Natural killer cell (primary cell): ENCODE data around the gene OSGEP. TPM values are rescaled to one million over a fixed set of nuclear protein-coding genes. Genes with fewer than 3 reads are reported as not detected.

Source experiments
- ATAC-seq, 3 donors: fragments of 150-1000 bp in 2 of 3; fragments of 200-7000 bp in 1 of 3; cut with Tn5 transposase; 1 replicate in 1 of 3; 2 replicates in 2 of 3; pipeline ENCODE4 v1.10.0; 2021; ENCODE audit warnings: mild to moderate bottlenecking in 2 of 3, moderate library complexity in 2 of 3
- DNase-seq, 2 donors: peaks; one replicate each; pipeline versions ENCODE4 v3.0.0 to v3.0.0-alpha.2; 2013 to 2021; ENCODE audit warnings: mixed read lengths in 1 of 2
- H3K27ac ChIP-seq: one replicate; pipeline ENCODE4 v1.5.1; 2013; ENCODE audit warnings: mild to moderate bottlenecking, low read length
- H3K27me3 ChIP-seq: one replicate; pipeline ENCODE4 v1.6.1; 2013; ENCODE audit warnings: low read length; ENCODE audit not compliant: control insufficient read depth, insufficient read depth
- H3K36me3 ChIP-seq: one replicate; pipeline ENCODE4 v1.6.1; 2013; ENCODE audit warnings: low read length; ENCODE audit not compliant: control insufficient read depth, insufficient read depth
- H3K4me1 ChIP-seq: one replicate; pipeline ENCODE4 v1.6.1; 2013; ENCODE audit warnings: low read length; ENCODE audit not compliant: control insufficient read depth, insufficient read depth
- H3K4me3 ChIP-seq: one replicate; pipeline ENCODE4 v1.5.1; 2013; ENCODE audit warnings: low read length
- H3K9me3 ChIP-seq: one replicate; pipeline ENCODE4 v1.6.1; 2013; ENCODE audit warnings: low read length; ENCODE audit not compliant: control insufficient read depth, insufficient read depth
- H3K27ac Mint-ChIP-seq, 2 donors: one replicate each; pipeline ENCODE4 v1.8.0; 2022; ENCODE audit warnings: mild to moderate bottlenecking in 2 of 2, mixed read lengths in 2 of 2, moderate library complexity in 1 of 2
- H3K27me3 Mint-ChIP-seq, 2 donors: one replicate each; pipeline ENCODE4 v1.8.0; 2022; ENCODE audit warnings: low read depth in 2 of 2, mixed read lengths in 2 of 2
- H3K36me3 Mint-ChIP-seq: one replicate; pipeline ENCODE4 v1.8.0; 2022; ENCODE audit warnings: mixed read lengths
- H3K4me1 Mint-ChIP-seq, 2 donors: one replicate each; pipeline ENCODE4 v1.8.0; 2022; ENCODE audit warnings: mixed read lengths in 2 of 2
- H3K4me3 Mint-ChIP-seq: one replicate; pipeline ENCODE4 v1.8.0; 2022; ENCODE audit warnings: mild to moderate bottlenecking, moderate library complexity, mixed read lengths
- H3K9me3 Mint-ChIP-seq, 2 donors: one replicate each; pipeline ENCODE4 v1.8.0; 2022; ENCODE audit warnings: mixed read lengths in 2 of 2
- WGBS: methylation state at CpG from one replicate; pipeline ENCODE4 v1.1.7; 2013; ENCODE audit warnings: missing lambda C conversion rate; ENCODE audit not compliant: insufficient coverage; 5-methylcytosine and 5-hydroxymethylcytosine counted together
- intact Hi-C: fragments of 100-400 bp; cut with micrococcal nuclease; formaldehyde crosslinking; loops from one replicate; pipeline ENCODE4 v1.14.2; 2022
- total RNA-seq, 4 donors: library from RNA; stranded (reverse); fragments of 120-200 nt in 1 of 4; gene quantifications; one replicate each; pipeline versions ENCODE4 v1.2.3 to v1.2.4, GENCODE V29; 2013 to 2022
- TF ChIP-seq, protein P1 (sequence below): fragments of 200-600 bp; IDR thresholded peaks from one replicate; pipeline ENCODE4 v1.8.0; 2022; ENCODE audit warnings: antibody characterized with exemption

Gene OSGEP
- total RNA-seq, 3 donors from 2014 or later (not counting 1 experiment from before 2014, with no cell fraction given): 60.1 to 65.4 (median 63.3) TPM

DNA sequence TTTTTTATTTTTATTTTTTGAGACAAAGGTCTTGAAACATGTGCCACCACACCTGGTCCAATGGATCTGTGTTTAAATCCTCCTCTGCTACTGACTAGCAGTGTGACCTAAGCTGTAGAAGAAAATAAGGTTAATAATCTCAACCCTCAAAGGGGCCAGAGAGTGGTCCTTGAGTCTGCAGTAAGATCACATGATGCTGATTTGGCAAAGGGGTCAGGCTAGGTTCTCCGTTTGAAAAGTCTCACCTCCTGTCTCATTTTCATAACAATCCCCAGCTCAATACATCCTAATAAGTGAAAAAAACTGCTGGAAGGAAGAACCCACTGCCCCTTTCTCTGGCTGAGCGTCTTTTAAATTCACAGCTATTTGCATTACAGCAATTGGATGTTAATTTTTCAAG lies 33.3 kb downstream of the OSGEP start:
- TF ChIP-seq, protein P1, sequence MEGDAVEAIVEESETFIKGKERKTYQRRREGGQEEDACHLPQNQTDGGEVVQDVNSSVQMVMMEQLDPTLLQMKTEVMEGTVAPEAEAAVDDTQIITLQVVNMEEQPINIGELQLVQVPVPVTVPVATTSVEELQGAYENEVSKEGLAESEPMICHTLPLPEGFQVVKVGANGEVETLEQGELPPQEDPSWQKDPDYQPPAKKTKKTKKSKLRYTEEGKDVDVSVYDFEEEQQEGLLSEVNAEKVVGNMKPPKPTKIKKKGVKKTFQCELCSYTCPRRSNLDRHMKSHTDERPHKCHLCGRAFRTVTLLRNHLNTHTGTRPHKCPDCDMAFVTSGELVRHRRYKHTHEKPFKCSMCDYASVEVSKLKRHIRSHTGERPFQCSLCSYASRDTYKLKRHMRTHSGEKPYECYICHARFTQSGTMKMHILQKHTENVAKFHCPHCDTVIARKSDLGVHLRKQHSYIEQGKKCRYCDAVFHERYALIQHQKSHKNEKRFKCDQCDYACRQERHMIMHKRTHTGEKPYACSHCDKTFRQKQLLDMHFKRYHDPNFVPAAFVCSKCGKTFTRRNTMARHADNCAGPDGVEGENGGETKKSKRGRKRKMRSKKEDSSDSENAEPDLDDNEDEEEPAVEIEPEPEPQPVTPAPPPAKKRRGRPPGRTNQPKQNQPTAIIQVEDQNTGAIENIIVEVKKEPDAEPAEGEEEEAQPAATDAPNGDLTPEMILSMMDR: no peak
- Mint-ChIP-seq H3K36me3 (no peaks in the 10 kb centered on the region), H3K27me3 (no peaks in the 10 kb centered on the region), H3K27ac (no peak overlapping the region), H3K4me3 (no peak overlapping the region), H3K9me3 (no peaks in the 10 kb centered on the region), H3K4me1 (no peaks in the 10 kb centered on the region)
- intact Hi-C loops: no loop called here
- ATAC-seq (no peak), DNase-seq (no peak)
- Histone ChIP-seq H3K27ac (no peak overlapping the region), H3K27me3 (no peaks in the 10 kb centered on the region), H3K4me1 (no peaks in the 10 kb centered on the region), H3K4me3 (no peak overlapping the region), H3K9me3 (no peaks in the 10 kb centered on the region), H3K36me3 (no peaks in the 10 kb centered on the region)
- 82% methylated on average over 2 of the region's 2 CpGs for WGBS

DNA sequence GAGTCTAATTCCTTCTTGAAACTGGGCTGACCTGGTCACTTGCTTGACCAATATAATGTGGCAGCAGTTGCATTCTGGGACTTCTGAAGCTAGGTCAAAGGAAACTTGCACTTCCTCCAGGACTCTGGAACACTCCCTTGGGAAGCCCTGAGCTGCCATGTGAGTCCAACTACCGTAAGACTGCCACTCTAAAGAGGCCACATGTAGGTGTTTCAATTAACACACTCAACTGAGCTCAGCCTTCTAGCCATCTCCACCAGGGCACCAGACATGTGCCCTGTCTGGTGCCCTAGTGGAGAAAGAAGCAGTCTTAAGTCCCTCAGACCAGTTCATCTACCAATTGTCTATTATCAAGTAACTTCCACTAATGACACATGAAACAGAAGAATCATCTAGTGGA lies 35.2 kb downstream of the OSGEP start:
- no peak overlapping the region for H3K4me3 Mint-ChIP-seq
- H3K4me1 Mint-ChIP-seq: peaks cover 6% of the 10 kb centered on the region in 2 donors
- intact Hi-C loops: no loop called here
- H3K9me3 Mint-ChIP-seq: no peaks in the 10 kb centered on the region
- H3K27ac Mint-ChIP-seq: no peak overlapping the region
- no peak for ATAC-seq
- H3K27ac ChIP-seq: no peak overlapping the region
- H3K27me3 ChIP-seq: no peaks in the 10 kb centered on the region
- no peak for DNase-seq
- H3K27me3 Mint-ChIP-seq: no peaks in the 10 kb centered on the region
- no peak overlapping the region for H3K4me3 ChIP-seq
- no peaks in the 10 kb centered on the region for H3K36me3 ChIP-seq
- no peaks in the 10 kb centered on the region for H3K36me3 Mint-ChIP-seq
- TF ChIP-seq, protein P1: no peak
- 88% methylated on average over 1 of the region's 1 CpG for whole genome bisulfite sequencing
- peaks cover 2% of the 10 kb centered on the region for H3K4me1 ChIP-seq
- H3K9me3 ChIP-seq: no peaks in the 10 kb centered on the region

DNA sequence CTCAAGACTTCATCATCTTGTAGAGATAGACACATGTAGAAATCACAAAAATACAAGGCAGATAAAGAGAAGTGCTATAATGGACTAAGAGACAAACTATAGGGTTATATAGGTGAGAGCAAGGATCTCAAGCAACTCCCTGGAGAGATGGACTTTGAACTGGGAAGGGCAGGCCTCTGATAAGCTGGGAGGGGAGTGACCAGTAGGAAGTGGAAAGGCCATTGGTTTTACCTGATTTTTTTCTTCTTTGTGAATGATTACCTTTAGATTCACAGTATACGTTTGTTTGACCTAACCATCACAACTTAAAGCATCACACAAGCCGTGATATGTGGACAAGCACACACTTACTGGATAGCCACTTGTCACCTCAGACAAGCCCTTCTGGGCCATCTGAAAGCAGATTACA lies 36.1 kb downstream of the OSGEP start:
- H3K4me1 ChIP-seq: peaks cover 9% of the 10 kb centered on the region
- no peaks in the 10 kb centered on the region for H3K36me3 ChIP-seq
- WGBS: 97% methylated on average over 2 of the region's 2 CpGs
- no peak for ATAC-seq
- DNase-seq: no peak
- peaks cover 15 to 16% of the 10 kb centered on the region in 2 donors for H3K4me1 Mint-ChIP-seq
- H3K27ac Mint-ChIP-seq: no peak overlapping the region
- H3K27me3 ChIP-seq: no peaks in the 10 kb centered on the region
- no peak overlapping the region for H3K27ac ChIP-seq
- H3K9me3 Mint-ChIP-seq: no peaks in the 10 kb centered on the region
- no peaks in the 10 kb centered on the region for H3K9me3 ChIP-seq
- no peaks in the 10 kb centered on the region for H3K36me3 Mint-ChIP-seq
- intact Hi-C loops: no loop called here
- no peak overlapping the region for H3K4me3 Mint-ChIP-seq
- no peaks in the 10 kb centered on the region for H3K27me3 Mint-ChIP-seq
- TF ChIP-seq, protein P1: no peak
- no peak overlapping the region for H3K4me3 ChIP-seq
